ENCODE data around the gene FAM50A.
A peak's percentile ranks its signal among the peaks of the same experiment; 100 is the strongest.

The FAM50A gene

GRCh38 chrX:154437971-154438893 lies 5.7 kb upstream of the FAM50A start:
- DNase-seq (ENCODE audit: low read depth in 1 of 2, low spot score in 1 of 2), result no peak

- no peak for DNase-seq (ENCODE audit: low read depth in 1 of 2, low spot score in 1 of 2)
Observed at GRCh38 chrX:154439841-154440240, 4.1 kb upstream of the FAM50A start.

- DNase-seq (ENCODE audit: low read depth in 1 of 2, low spot score in 1 of 2), result no peak
Observed at GRCh38 chrX:154440623-154441357, 3.2 kb upstream of the FAM50A start.

- no peak for DNase-seq (ENCODE audit: low read depth in 1 of 2, low spot score in 1 of 2)
Observed at GRCh38 chrX:154441564-154441963, 2.4 kb upstream of the FAM50A start.

- no peak for DNase-seq (ENCODE audit: low read depth in 1 of 2, low spot score in 1 of 2)
Observed at GRCh38 chrX:154441984-154442707, 1.8 kb upstream of the FAM50A start.

- no peak for DNase-seq (ENCODE audit: low read depth in 1 of 2, low spot score in 1 of 2)
Observed at GRCh38 chrX:154443479-154443910, 446 bp upstream of the FAM50A start.

GRCh38 chrX:154444755-154445246 lies 860 bp downstream of the FAM50A start:
- DNase-seq (ENCODE audit: low read depth in 1 of 2, low spot score in 1 of 2), result no peak

- no peak for DNase-seq (ENCODE audit: low read depth in 1 of 2, low spot score in 1 of 2)
Observed at GRCh38 chrX:154445776-154446175, 1.8 kb downstream of the FAM50A start.

- no peak for DNase-seq (ENCODE audit: low read depth in 1 of 2, low spot score in 1 of 2)
Observed at GRCh38 chrX:154446430-154446829, 2.5 kb downstream of the FAM50A start.

- DNase-seq (ENCODE audit: low read depth in 1 of 2, low spot score in 1 of 2), result no peak
Observed at GRCh38 chrX:154448484-154448883, 4.5 kb downstream of the FAM50A start.

GRCh38 chrX:154449618-154450017 lies 5.7 kb downstream of the FAM50A start:
- DNase-seq (ENCODE audit: low read depth in 1 of 2, low spot score in 1 of 2), result no peak

GRCh38 chrX:154450312-154450711 lies 6.4 kb downstream of the FAM50A start:
- no peak for DNase-seq (ENCODE audit: low read depth in 1 of 2, low spot score in 1 of 2)

GRCh38 chrX:154452823-154453222 lies 8.9 kb downstream of the FAM50A start:
- DNase-seq (ENCODE audit: low read depth in 1 of 2, low spot score in 1 of 2), result no peak

GRCh38 chrX:154457491-154458115 lies 13.7 kb downstream of the FAM50A start:
- no peak for DNase-seq (ENCODE audit: low read depth in 1 of 2, low spot score in 1 of 2)

- peak; percentile 27 to 44 for DNase-seq (ENCODE audit: low read depth in 1 of 2, low spot score in 1 of 2)
Observed at GRCh38 chrX:154458116-154458953, 14.4 kb downstream of the FAM50A start, which contains the start of gene PLXNA3. Gene PLXNA3, plus strand, starts transcription at chrX:154458281. Its CDS starts 1,903 bp downstream, at chrX:154460184.

- no peak for DNase-seq (ENCODE audit: low read depth in 1 of 2, low spot score in 1 of 2)
Observed at GRCh38 chrX:154458954-154459778, 15.2 kb downstream of the FAM50A start.

GRCh38 chrX:154459832-154460231 lies 15.9 kb downstream of the FAM50A start:
- no peak for DNase-seq (ENCODE audit: low read depth in 1 of 2, low spot score in 1 of 2)

- DNase-seq (ENCODE audit: low read depth in 1 of 2, low spot score in 1 of 2), result no peak
Observed at GRCh38 chrX:154460326-154460725, 16.4 kb downstream of the FAM50A start.

- no peak for DNase-seq (ENCODE audit: low read depth in 1 of 2, low spot score in 1 of 2)
Observed at GRCh38 chrX:154462396-154462795, 18.5 kb downstream of the FAM50A start.
